H1 (cell line): ENCODE measurements around the gene ETFB. TPM values are rescaled to one million over a fixed set of nuclear protein-coding genes. Genes with fewer than 3 reads are reported as not detected.
A peak's percentile ranks its signal among the peaks of the same experiment; 100 is the strongest.

ENCODE experiments used
- CTCF ChIA-PET: fragments of 300-600 bp; sonication (Branson Sonifier 250); formaldehyde crosslinking; loops from one replicate; lab custom pipeline; 2021; ENCODE audit not compliant: partially characterized antibody; lab: Charles Lee
- POLR2A ChIA-PET: fragments of 300-600 bp; sonication (Branson Sonifier 250); formaldehyde crosslinking; loops from one replicate; lab custom pipeline; 2021; ENCODE audit warnings: inconsistent platforms; ENCODE audit not compliant: partially characterized antibody; lab: Charles Lee
- DNase-seq, 2 experiments: peaks; one replicate each; pipeline versions ENCODE4 v3.0.0 to v3.0.0-alpha.2; 2010 to 2022; ENCODE audit warnings: low spot score in 2 of 2, low read depth in 1 of 2, mixed read lengths in 1 of 2
- FAIRE-seq: peaks from 2 replicates; lab custom pipeline; 2011; peaks lifted over from hg19 to GRCh38; lab: Jason Lieb, UNC
- H2AFZ ChIP-seq: 2 replicates; pipeline ENCODE4 v1.8.1; 2012; ENCODE audit warnings: low read length, inconsistent platforms
- H2AK5ac ChIP-seq: 2 replicates; pipeline ENCODE4 v1.6.1; 2013; ENCODE audit warnings: low read depth, low read length
- H2BK120ac ChIP-seq: replicated peaks from 2 replicates; pipeline ENCODE3; 2013; ENCODE audit warnings: low read depth, low read length, inconsistent platforms
- H2BK12ac ChIP-seq: 2 replicates; pipeline ENCODE4 v1.6.1; 2013; ENCODE audit warnings: low read depth, low read length
- H2BK15ac ChIP-seq: 2 replicates; pipeline ENCODE4 v1.6.1; 2013; ENCODE audit warnings: low read length
- H2BK20ac ChIP-seq: 2 replicates; pipeline ENCODE4 v1.6.1; 2013; ENCODE audit warnings: low read length
- H2BK5ac ChIP-seq: 2 replicates; pipeline ENCODE4 v1.6.1; 2013; ENCODE audit warnings: low read depth, low read length
- H3K14ac ChIP-seq: 2 replicates; pipeline ENCODE4 v1.6.1; 2013; ENCODE audit warnings: inconsistent platforms; ENCODE audit not compliant: insufficient read length
- H3K18ac ChIP-seq: 2 replicates; pipeline ENCODE4 v1.6.1; 2013; ENCODE audit warnings: low read length; ENCODE audit errors: extremely low read depth
- H3K23ac ChIP-seq: 2 replicates; pipeline ENCODE4 v1.6.1; 2013; ENCODE audit warnings: inconsistent platforms; ENCODE audit not compliant: insufficient read length
- H3K23me2 ChIP-seq: 2 replicates; pipeline ENCODE4 v1.6.1; 2013; ENCODE audit warnings: low read depth, low read length
- H3K27ac ChIP-seq: 2 replicates; pipeline ENCODE4 v1.6.1; 2011; ENCODE audit warnings: low read depth, low read length, inconsistent platforms
- H3K27me3 ChIP-seq, 4 experiments: replicated peaks in 1 of 4; 1 replicate in 1 of 4; 2 replicates in 3 of 4; pipeline versions ENCODE4 v1.6.1 to v1.8.1; 2011 to 2013; ENCODE audit warnings: low read length in 3 of 4, mild to moderate bottlenecking in 3 of 4, inconsistent platforms in 2 of 4, mixed read lengths in 2 of 4, moderate library complexity in 1 of 4; ENCODE audit not compliant: control insufficient read depth in 3 of 4, insufficient read depth in 3 of 4; ENCODE audit errors: extremely low read depth in 1 of 4
- H3K36me3 ChIP-seq, 4 experiments: 2 replicates each; pipeline versions ENCODE4 v1.6.1 to v1.8.1; 2011 to 2013; ENCODE audit warnings: mild to moderate bottlenecking in 4 of 4, low read length in 3 of 4, moderate library complexity in 2 of 4, control low read depth in 1 of 4, inconsistent platforms in 1 of 4; ENCODE audit not compliant: insufficient read depth in 4 of 4, control insufficient read depth in 2 of 4
- H3K4ac ChIP-seq: replicated peaks from 2 replicates; pipeline ENCODE3; 2013; ENCODE audit warnings: low read length, low read depth, mixed read lengths, inconsistent platforms; ENCODE audit not compliant: insufficient read length
- H3K4me1 ChIP-seq, 4 experiments: replicated peaks in 1 of 4; 1 replicate in 1 of 4; 2 replicates in 3 of 4; pipeline versions ENCODE4 v1.6.1 to v1.8.1; 2011 to 2013; ENCODE audit warnings: low read length in 3 of 4, inconsistent platforms in 2 of 4, mixed read lengths in 1 of 4; ENCODE audit not compliant: insufficient read depth in 4 of 4, control insufficient read depth in 3 of 4
- H3K4me2 ChIP-seq, 2 experiments: 2 replicates each; pipeline versions ENCODE4 v1.6.1 to v1.8.1; 2011 to 2013; ENCODE audit warnings: low read depth in 2 of 2, low read length in 2 of 2, control low read depth in 1 of 2, inconsistent platforms in 1 of 2, mild to moderate bottlenecking in 1 of 2; ENCODE audit not compliant: insufficient read depth in 1 of 2
- H3K4me3 ChIP-seq, 4 experiments: fragments of 200-600, 300-600 bp in 1 of 4; sonication (generic), shearing (Covaris generic), sonication (Bioruptor Twin) in 1 of 4; 2 replicates each; pipeline versions ENCODE4 v1.5.1 to v1.8.1; 2011 to 2016; ENCODE audit warnings: low read length in 4 of 4, low read depth in 3 of 4, control low read depth in 2 of 4, inconsistent platforms in 2 of 4, mild to moderate bottlenecking in 2 of 4, mixed read lengths in 1 of 4, moderate library complexity in 1 of 4; ENCODE audit not compliant: insufficient read depth in 2 of 4; ENCODE audit errors: extremely low read depth in 1 of 4
- H3K56ac ChIP-seq: replicated peaks from 2 replicates; pipeline ENCODE3; 2013; ENCODE audit warnings: low read depth, mild to moderate bottlenecking, mixed read lengths, low read length, inconsistent platforms; ENCODE audit not compliant: insufficient read length
- H3K79me1 ChIP-seq: 2 replicates; pipeline ENCODE4 v1.6.1; 2013; ENCODE audit warnings: low read depth, low read length, control low read depth
- H3K79me2 ChIP-seq, 2 experiments: 2 replicates each; pipeline versions ENCODE4 v1.6.1 to v1.8.1; 2012 to 2013; ENCODE audit warnings: low read length in 2 of 2, mild to moderate bottlenecking in 2 of 2, inconsistent platforms in 1 of 2; ENCODE audit not compliant: insufficient read depth in 2 of 2, control insufficient read depth in 1 of 2
- H3K9ac ChIP-seq, 4 experiments: replicated peaks in 1 of 4; 1 replicate in 1 of 4; 2 replicates in 3 of 4; pipeline versions ENCODE4 v1.6.1 to v1.8.1; 2011 to 2013; ENCODE audit warnings: low read depth in 3 of 4, low read length in 3 of 4, control low read depth in 2 of 4, mild to moderate bottlenecking in 2 of 4, moderate library complexity in 2 of 4, inconsistent platforms in 1 of 4; ENCODE audit errors: extremely low read depth in 1 of 4
- H3K9me3 ChIP-seq, 2 experiments: 2 replicates each; pipeline versions ENCODE4 v1.6.1 to v1.8.1; 2012 to 2013; ENCODE audit warnings: mild to moderate bottlenecking in 2 of 2, moderate library complexity in 2 of 2, control low read depth in 1 of 2, inconsistent platforms in 1 of 2, low read depth in 1 of 2, low read length in 1 of 2, mixed read lengths in 1 of 2; ENCODE audit not compliant: insufficient read depth in 2 of 2
- H4K20me1 ChIP-seq, 2 experiments: replicated peaks in 1 of 2; 2 replicates each; pipeline versions ENCODE3 to v1.8.1; 2011 to 2013; ENCODE audit warnings: inconsistent platforms in 2 of 2, low read length in 2 of 2, mild to moderate bottlenecking in 1 of 2; ENCODE audit not compliant: insufficient read depth in 2 of 2, control insufficient read depth in 1 of 2
- H4K5ac ChIP-seq: 2 replicates; pipeline ENCODE4 v1.6.1; 2013; ENCODE audit warnings: low read length, low read depth, mixed read lengths, inconsistent platforms; ENCODE audit not compliant: insufficient read length
- H4K8ac ChIP-seq: 2 replicates; pipeline ENCODE4 v1.8.0; 2013; ENCODE audit warnings: mild to moderate bottlenecking, moderate library complexity, low read length, inconsistent platforms; ENCODE audit not compliant: insufficient read depth; ENCODE audit errors: extremely low read depth
- H4K91ac ChIP-seq: replicated peaks from 2 replicates; pipeline ENCODE3; 2013; ENCODE audit warnings: low read length, mixed read lengths, inconsistent platforms; ENCODE audit not compliant: insufficient read length
- E2F6 ChIP-seq: IDR thresholded peaks from 2 replicates; pipeline ENCODE4 v1.6.1; 2012; ENCODE audit warnings: inconsistent platforms
- SP4 ChIP-seq: IDR thresholded peaks from 2 replicates; pipeline ENCODE4 v1.6.1; 2012; ENCODE audit warnings: low read length, inconsistent platforms
- WGBS, 2 experiments: shearing (Covaris generic) in 1 of 2; methylation state at CpG; one replicate each; pipeline versions ENCODE4 v1.1.6 to v1.1.7; 2013 to 2015; ENCODE audit warnings: low lambda C conversion rate in 2 of 2, mixed read lengths in 2 of 2, inconsistent platforms in 1 of 2, low coverage in 1 of 2, missing lambda C conversion rate in 1 of 2; ENCODE audit not compliant: insufficient replicate concordance in 2 of 2, insufficient coverage in 1 of 2, insufficient read length in 1 of 2; ENCODE audit errors: extremely low coverage in 1 of 2, missing lambda C conversion rate in 1 of 2; 5-methylcytosine and 5-hydroxymethylcytosine counted together
- polyA plus RNA-seq, 7 experiments: library from polyadenylated mRNA; depleted of rRNA in 3 of 7; stranded (reverse) in 5 of 7; unstranded in 2 of 7; fragments of >200 nt in 5 of 7; fragments of 200-250 nt in 2 of 7; gene quantifications; 1 replicate in 5 of 7; 2 replicates in 1 of 7; 4 replicates in 1 of 7; pipeline versions ENCODE4 v1.2.1 to v1.2.3, GENCODE V29; 2011 to 2013; ENCODE audit warnings: missing spikeins in 2 of 7, mixed read lengths in 2 of 7
- total RNA-seq: library from RNA; stranded (reverse); fragmentation: NEBNext Ultra II Directional; extraction: Animal tissue kit (Norgen Biotek cat#: 25700); gene quantifications from 2 replicates; pipeline ENCODE4 v1.2.1, GENCODE V29; 2021

The ETFB gene
- total and polyA plus RNA-seq, 2 of the 8 experiments (the other 6 are each of a cell fraction or from before 2014, with no cell fraction given), result 40.0 to 66.5 TPM

GRCh38 chr19:51354742-51355148 lies 11.4 kb downstream of the ETFB start:
- ChIA-PET CTCF (interaction anchor here (0.6 to 1.2 kb wide), 5 partner anchors 13 to 86 kb away, joined by 3 to 4 read pairs (median 3); partner anchors contain the start of gene VSIG10L), POLR2A (interaction anchor here (0.7 to 1.5 kb wide), 5 partner anchors 11 to 41 kb away, joined by 3 to 9 read pairs (median 4); partner anchors contain the start of gene VSIG10L)
- Histone ChIP-seq H4K5ac (no peak overlapping the region), H3K18ac (no peak overlapping the region; the same call in 1 of the 2 replicates), H2AK5ac (no peak overlapping the region), H2BK120ac (no peak overlapping the region), H3K79me1 (no peaks in the 10 kb centered on the region), H3K56ac (no peak overlapping the region), H3K23me2 (no peaks in the 10 kb centered on the region), H3K4me2 (peak overlapping the region; percentile 24 to 37; a peak in 2 of 4 replicates), H3K4me3 (no peak overlapping the region; a peak in 1 of 8 replicates), H3K14ac (no peak overlapping the region), H2BK20ac (no peak overlapping the region), H3K9me3 (no peaks in the 10 kb centered on the region), H4K20me1 (no peaks in the 10 kb centered on the region), H3K27ac (no peak overlapping the region), H3K79me2 (no peaks in the 10 kb centered on the region), H3K23ac (no peak overlapping the region), H3K36me3 (no peaks in the 10 kb centered on the region), H4K8ac (no peak overlapping the region), H2AFZ (no peak overlapping the region), H3K4ac (no peak overlapping the region), H2BK12ac (no peak overlapping the region), H3K4me1 (peaks cover 3 to 9% (median 7%) of the 10 kb centered on the region in 4 experiments), H2BK15ac (no peak overlapping the region), H4K91ac (no peak overlapping the region), H3K9ac (no peak overlapping the region), H3K27me3 (no peaks in the 10 kb centered on the region), H2BK5ac (no peak overlapping the region)
- FAIRE-seq (no peak), DNase-seq (peak in 1 of 2 experiments; percentile 55)
- 0 out of 2 replicates have a peak, but pooled peaks have one; percentile 51 for TF ChIP-seq SP4
- no peak for TF ChIP-seq E2F6
- WGBS, 2 experiments, result 25% methylated on average over 8 of the region's 8 CpGs; no CpG with 5 or more reads in 1 of the 2 experiments
